ENCODE data around the gene VIPR2.
"Not testable (repeated sequence)": the region's sequence is repeated elsewhere in the genome, so short reads cannot be mapped to it uniquely, and the experiment has no call there.

Gene VIPR2

DNA sequence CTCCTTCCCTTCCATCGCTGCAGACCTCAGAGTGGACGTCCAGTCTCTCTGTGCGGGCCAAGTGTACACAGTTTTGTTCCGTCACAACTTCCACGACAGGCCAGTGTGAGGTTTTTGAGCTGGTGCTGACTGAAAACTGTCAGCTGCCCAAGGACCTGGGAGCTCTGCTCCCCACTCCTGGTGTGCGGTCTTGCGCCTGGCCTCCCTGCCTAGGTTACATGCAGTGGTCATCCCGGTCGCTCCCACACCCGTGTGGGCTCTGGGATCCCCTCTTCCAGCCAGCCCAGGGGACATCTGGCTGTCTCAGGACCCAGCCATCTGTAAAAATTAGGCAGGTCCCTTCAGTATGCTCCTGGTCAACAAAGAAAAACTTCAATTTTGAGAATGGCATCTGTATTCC, 127.5 kb downstream of the VIPR2 start:
- no peak for DNase-seq

DNA sequence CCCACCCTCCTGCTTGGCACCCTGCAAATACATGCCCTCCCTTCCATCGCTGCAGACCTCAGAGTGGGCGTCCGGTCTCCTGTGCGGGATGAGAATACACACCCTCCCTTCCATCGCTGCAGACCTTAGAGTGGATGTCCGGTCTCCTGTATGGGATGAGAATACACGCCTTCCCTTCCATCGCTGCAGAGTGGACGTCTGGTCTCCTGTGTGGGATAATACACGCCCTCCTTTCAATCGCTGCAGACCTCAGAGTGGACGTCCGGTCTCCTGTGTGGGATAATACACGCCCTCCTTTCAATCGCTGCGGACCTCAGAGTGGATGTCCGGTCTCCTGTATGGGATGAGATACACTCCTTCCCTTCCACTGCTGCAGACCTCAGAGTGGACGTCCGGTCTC, 128.1 kb downstream of the VIPR2 start:
- DNase-seq, result no peak

DNA sequence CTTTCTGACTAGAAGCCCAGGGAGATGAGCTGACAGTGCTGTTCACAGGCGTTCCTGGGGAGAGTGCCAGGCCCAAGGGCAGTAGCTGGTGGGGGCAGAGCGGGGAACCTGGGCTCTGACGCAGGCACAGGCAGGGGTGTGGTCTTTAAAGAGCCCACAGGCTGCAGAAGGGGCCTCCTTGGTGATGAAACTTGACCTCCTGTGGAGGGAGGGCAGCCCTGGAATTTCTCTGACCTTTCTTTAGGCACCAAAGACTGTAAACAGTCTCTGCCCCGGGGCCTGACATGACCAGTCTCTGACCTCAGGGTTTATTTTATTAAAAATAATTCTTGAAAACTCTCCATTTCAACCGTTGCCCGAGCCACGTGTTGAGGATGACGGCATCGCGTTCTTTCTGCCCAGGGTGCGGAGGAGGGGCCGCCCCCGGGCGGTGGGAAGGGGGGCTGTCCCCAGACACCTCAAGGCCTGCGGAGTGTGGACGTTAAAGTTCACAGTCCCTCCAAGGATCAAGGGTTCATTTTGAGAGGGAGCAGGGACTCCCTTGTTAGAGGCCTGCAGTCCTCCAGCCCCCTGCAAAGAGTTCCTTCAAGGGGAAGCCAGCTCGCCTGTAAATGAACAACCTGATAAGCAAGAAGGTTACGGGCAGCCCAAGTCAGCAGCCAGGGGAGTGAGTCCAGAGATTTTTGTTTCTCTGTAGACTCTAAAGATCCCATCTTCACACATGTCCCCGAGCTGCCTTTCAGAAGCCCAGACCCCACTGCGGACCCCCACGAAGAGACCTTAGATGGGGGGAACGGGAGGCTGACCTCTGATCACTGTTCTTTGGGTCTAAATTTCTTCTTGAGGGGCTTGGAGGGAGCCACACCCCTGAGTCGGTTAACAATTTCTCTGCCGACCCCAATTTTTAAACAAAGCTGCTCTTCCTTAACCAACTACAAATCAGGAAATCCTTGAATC, 128.9 kb downstream of the VIPR2 start:
- DNase-seq, result no peak

DNA sequence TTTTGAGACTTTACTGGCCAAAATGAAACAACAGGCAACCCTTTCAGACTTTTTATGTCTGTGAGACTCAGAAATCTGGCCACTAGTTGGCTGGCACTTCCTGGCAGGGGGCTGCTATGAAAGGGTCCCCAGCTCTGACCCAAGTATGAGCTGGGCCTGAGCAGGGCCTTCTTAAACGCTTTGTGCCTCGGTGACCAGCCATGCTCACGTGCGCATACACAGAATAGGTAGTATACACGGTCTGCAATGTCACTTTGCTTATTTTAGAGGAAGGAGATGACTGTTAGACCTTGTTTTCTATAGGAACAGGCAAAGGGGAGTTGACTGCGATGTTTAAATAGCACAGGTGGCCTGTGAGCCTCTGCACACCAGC, 129.6 kb downstream of the VIPR2 start:
- no peak for DNase-seq

GRCh38 chr7:159014297-159015062, 130.2 kb downstream of the VIPR2 start:
- DNase-seq, result no peak

- DNase-seq, result no peak
Measured at GRCh38 chr7:159013825-159014289, 130.8 kb downstream of the VIPR2 start.

DNA sequence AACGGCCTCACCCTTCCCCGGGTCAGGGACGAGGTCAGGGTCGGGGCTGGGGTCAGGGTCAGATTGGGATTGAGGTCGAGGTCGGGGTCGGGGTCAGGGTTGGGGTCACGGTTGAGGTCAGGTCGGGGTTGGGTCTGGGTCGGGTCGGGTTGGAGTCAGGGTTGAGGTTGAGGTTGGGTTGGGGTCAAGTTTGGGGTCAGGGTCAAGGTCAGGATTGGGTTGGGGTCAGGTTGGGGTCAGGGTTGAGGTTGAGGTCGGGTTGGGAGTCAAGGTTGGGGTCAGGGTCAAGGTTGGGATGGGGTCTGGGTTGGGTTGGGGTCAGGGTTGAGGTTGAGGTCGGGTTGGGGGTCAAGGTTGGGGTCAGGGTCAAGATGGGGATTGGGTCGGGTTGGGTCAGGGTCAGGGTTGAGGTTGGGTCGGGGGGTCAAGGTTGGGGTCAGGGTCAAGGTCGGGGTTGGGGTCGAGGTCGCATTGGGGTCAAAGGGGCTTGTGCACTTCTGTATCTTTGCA, 131.4 kb downstream of the VIPR2 start:
- DNase-seq, result no peak

GRCh38 chr7:159012353-159013069, 132.2 kb downstream of the VIPR2 start:
- no peak for DNase-seq

DNA sequence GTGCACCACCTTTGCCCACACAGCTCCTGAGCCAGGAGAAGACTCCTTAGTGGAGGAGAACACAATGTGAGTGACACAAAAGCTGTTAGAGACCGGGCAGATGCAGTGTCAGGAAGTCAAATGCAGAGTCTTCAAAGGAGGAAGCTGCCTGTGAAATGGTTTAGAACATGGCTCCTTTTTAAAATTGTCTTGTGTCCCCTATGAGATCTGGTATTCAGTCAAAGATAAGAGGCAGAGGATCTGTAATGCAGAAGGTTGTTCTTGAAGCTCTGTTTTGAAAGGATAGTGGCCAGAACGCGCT, 133.0 kb downstream of the VIPR2 start:
- DNase-seq, result no peak

DNA sequence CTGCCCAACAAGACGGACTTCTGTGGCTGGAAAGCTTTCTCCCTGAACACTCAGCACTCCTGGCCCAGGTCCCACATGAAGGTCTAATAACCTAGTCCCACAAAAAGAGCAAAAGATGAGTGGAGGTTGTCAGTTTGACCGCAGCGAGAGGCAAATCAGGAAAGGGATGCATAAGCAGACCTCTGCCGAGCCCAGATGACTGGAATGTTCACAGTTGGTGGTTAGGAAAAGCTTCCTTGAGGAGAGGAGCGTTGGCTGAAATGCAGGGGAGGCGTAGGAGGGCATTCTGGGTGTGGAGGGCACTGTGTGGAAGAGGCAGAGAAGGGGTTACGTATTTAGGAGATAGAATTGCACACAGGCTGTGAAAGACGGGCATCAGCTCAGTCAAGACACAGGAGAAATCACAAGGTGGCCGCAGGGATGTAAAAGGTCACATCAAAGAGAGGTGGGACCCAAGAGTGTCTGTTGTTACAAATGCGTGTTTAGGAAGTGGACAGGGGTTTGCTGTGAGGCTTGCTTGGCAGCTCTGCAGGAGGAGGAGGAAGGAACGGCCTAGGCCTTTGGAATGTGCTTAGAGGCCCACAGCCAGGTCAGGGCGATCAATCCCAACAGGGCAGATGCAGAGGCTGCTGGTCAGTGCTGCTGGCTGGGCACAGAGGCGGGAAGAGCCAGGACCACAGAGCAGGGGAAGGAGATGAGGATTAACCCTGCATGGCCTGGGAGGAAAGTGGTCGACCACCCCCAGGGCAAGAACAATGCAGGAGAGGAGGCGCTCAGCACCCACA, 133.5 kb downstream of the VIPR2 start:
- DNase-seq, result no peak

- DNase-seq, result no peak
Measured at GRCh38 chr7:159010411-159010810, 134.3 kb downstream of the VIPR2 start.

- DNase-seq, result no peak
Measured at GRCh38 chr7:159009951-159010350, 134.7 kb downstream of the VIPR2 start.

DNA sequence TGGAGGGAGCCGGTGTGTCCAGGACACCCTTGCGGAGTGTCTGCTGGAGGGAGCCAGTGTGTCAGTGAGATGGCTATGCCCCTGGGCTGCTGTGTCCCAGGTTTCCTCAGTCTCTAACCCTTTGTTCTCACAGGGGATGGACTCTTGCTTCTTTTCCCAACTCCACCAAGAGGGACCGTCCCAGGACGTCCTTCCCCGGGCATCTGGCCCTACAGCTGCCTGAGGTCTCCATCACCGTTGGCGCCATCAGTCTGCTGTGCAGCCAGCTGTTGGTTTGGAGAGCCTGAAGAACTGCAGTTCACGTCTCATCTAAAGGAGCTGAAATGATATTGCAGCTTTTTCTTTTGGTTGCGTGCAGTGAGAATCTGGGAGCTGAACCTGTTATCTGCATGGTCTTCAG, 136.2 kb downstream of the VIPR2 start:
- no peak for DNase-seq

DNA sequence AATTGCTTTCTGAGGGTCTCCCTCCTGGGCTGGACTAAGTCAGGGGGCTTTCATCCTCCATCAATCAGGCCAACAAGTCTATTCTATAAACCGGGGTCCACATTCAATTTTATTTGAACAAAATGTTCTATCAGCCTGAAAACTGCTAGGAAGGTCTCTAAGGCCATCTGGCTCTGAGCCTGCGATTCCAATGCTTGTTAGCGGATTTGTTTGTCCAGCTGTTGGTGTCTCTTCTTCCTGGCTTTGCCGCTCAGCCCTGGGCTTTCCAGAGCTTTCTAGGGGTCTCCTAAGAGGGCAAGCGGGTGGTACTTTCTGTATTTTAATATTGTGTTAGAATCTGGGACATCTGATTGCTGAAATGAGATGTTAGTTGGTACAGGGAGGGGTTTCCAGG, 136.7 kb downstream of the VIPR2 start:
- no peak for DNase-seq

DNA sequence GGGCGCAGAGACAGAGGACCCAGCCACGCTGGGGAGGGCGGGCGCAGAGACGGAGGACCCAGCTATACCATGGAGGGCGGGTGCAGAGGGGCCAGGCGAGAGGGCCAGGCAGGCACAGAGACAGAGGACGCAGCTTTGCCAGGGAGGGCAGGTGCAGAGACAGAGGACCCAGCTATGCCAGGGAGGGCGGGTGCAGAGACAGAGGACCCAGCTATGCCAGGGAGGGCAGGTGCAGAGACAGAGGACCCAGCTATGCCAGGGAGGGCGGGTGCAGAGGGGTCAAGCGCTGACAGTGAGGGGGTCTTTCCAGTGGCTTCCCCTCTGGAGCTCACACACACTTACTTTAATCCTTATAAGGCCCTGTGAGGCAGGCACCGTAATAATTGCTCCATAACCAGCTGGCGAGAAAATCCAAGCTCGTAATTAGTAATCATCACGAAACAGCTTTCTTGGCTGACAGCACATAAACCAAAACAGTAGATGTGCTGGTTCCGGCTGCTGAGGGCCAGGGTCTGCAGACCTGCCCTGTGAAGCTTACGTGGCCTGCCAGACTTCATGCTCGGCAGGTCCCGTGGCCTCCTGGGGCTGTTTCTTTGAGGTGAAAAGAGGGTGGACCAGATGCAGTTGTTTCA, 137.2 kb downstream of the VIPR2 start:
- DNase-seq, result no peak

GRCh38 chr7:159006610-159007130, 138.0 kb downstream of the VIPR2 start:
- DNase-seq, result no peak

DNA sequence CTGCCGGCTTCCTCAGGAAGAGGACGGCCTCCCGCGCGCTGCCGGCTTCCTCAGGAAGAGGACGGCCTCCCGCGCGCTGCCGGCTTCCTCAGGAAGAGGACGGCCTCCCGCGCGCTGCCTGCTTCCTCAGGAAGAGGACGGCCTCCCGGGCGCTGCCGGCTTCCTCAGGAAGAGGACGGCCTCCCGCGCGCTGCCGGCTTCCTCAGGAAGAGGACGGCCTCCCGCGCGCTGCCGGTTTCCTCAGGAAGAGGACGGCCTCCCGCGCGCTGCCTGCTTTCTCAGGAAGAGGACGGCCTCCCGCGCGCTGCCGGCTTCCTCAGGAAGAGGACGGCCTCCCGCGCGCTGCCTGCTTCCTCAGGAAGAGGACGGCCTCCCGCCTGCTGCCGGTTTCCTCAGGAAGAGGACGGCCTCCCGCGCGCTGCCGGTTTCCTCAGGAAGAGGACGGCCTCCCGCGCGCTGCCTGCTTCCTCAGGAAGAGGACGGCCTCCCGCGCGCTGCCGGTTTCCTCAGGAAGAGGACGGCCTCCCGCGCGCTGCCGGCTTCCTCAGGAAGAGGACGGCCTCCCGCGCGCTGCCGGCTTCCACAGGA, 138.6 kb downstream of the VIPR2 start:
- DNase-seq, result not testable (repeated sequence)

DNA sequence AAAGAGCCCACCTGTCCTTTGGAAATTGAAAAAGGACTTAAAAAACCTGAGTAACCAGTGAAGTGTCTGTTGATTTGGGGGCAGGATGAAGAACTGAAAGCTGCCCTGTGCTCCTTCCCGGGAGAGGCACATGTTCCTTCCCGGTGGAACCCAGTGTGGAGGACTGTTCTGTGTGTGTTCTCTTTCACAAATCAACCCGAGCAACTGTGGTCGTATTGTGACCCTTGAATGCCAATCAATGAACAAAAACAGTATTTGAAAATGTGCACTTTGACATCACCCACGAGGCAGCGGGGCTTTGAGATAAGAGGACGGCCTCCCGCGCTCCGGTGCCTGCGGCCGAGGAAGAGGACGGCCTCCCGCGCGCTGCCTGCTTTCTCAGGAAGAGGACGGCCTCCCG, 139.0 kb downstream of the VIPR2 start:
- no peak for DNase-seq

DNA sequence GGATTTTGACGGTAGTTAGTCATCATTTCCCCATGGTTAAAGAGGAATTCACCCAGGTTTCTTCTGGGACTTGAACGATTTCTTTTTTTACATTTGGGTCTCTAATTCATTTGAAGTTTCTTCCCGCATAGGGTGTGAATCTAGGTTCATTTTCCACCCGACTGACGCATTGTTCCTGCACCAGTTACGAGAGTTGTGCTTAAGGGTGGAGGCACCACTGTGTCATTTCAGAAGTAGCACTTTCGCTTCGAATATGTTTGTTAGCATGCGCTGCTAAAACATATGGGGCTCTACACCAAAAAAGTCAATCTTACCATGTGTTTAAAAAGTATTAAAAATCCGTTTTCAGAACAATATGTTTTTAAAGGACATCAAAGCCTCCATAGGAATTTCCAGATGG, 140.3 kb downstream of the VIPR2 start:
- DNase-seq, result no peak

GRCh38 chr7:159001811-159002210, 142.9 kb downstream of the VIPR2 start:
- DNase-seq, result no peak

DNA sequence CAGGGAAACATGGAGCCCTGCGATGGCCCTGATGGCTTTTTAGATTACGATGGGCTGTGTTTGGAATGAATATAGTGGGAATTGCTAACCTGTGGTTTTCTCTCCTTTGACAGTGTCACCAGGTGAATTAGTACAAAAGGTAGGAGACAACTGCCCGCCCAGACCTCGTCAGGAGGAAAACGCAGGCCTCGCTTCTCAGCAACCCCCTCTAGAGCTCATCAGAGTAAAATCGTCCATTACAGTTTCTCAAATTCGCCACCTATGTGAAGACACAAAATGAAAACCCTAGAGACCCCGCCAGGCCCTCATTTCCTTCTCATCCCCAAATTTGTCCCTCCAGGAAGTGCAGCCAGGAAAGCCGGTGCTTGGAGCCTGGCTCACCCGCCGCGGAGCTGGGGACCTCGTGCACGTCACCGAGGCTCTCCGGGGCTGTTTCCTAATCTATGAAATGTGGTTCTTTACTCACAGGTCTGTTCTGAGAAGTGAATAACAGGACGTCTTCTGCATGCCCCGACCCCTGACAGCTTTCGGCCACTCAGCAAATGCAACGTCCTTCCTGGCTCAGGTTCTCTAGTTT, 143.7 kb downstream of the VIPR2 start:
- DNase-seq, result no peak

Data from GOT3 (cell line).